DND-41 (cell line): ENCODE data around the gene HIP1.

Experiments used
- ATAC-seq: fragments of 200-7000 bp; cut with Tn5 transposase; 3 replicates; pipeline ENCODE4 v1.9.1; 2021; ENCODE audit warnings: low read depth; ENCODE audit not compliant: insufficient read depth
- DNase-seq: peaks from one replicate; pipeline ENCODE4 v3.0.0-alpha.2; 2020
- H2AFZ ChIP-seq: 2 replicates; pipeline ENCODE4 v1.6.0; 2012; ENCODE audit warnings: low read depth, low read length
- H3K27ac ChIP-seq: 2 replicates; pipeline ENCODE4 v1.5.1; 2012; ENCODE audit warnings: low read length, inconsistent platforms
- H3K27me3 ChIP-seq: fragments of 200-600 bp; sonication (generic); 2 replicates; pipeline ENCODE4 v1.6.0; 2012; ENCODE audit warnings: low read length, mild to moderate bottlenecking, inconsistent platforms; ENCODE audit not compliant: insufficient read depth, poor library complexity
- H3K36me3 ChIP-seq: 2 replicates; pipeline ENCODE4 v1.5.1; 2012; ENCODE audit warnings: low read length, inconsistent platforms; ENCODE audit not compliant: insufficient read depth
- H3K4me1 ChIP-seq: 2 replicates; pipeline ENCODE4 v1.5.1; 2012; ENCODE audit warnings: mild to moderate bottlenecking, low read length; ENCODE audit not compliant: insufficient read depth
- H3K4me2 ChIP-seq: 2 replicates; pipeline ENCODE4 v1.6.0; 2012; ENCODE audit warnings: mild to moderate bottlenecking, moderate library complexity, low read length, inconsistent platforms; ENCODE audit not compliant: insufficient read depth
- H3K4me3 ChIP-seq, 2 experiments: fragments of 200-600 bp in 1 of 2; shearing (Covaris generic) in 1 of 2; 2 replicates each; pipeline ENCODE4 v1.5.1; 2012 to 2016; ENCODE audit warnings: inconsistent platforms in 2 of 2, low read length in 2 of 2, mild to moderate bottlenecking in 2 of 2, low read depth in 1 of 2, moderate library complexity in 1 of 2
- H3K79me2 ChIP-seq: 2 replicates; pipeline ENCODE4 v1.6.0; 2012; ENCODE audit warnings: low read length, inconsistent platforms; ENCODE audit not compliant: insufficient read depth
- H3K9ac ChIP-seq: 2 replicates; pipeline ENCODE4 v1.6.0; 2012; ENCODE audit warnings: low read depth, mild to moderate bottlenecking, inconsistent platforms, low read length, moderate library complexity
- H3K9me3 ChIP-seq: 2 replicates; pipeline ENCODE4 v1.5.1; 2012; ENCODE audit warnings: low read length, moderate library complexity, mild to moderate bottlenecking, inconsistent platforms; ENCODE audit not compliant: insufficient read depth, severe bottlenecking
- H4K20me1 ChIP-seq: 2 replicates; pipeline ENCODE4 v1.6.0; 2012; ENCODE audit warnings: low read length; ENCODE audit not compliant: insufficient read depth
- CTCF ChIP-seq: IDR thresholded peaks from 2 replicates; pipeline ENCODE4 v1.5.1; 2012; ENCODE audit warnings: borderline replicate concordance, low read length, moderate library complexity, mild to moderate bottlenecking; ENCODE audit not compliant: poor library complexity, severe bottlenecking; ENCODE audit errors: extremely low read depth
- EZH2 ChIP-seq: IDR thresholded peaks from 3 replicates; pipeline ENCODE4 v1.6.1; 2012; ENCODE audit warnings: borderline replicate concordance, low read depth, mild to moderate bottlenecking, moderate library complexity, low read length, inconsistent platforms; ENCODE audit not compliant: severe bottlenecking

The HIP1 gene

GRCh38 chr7:75546237-75547015 lies 192.3 kb downstream of the HIP1 start:
- no peaks in the 10 kb centered on the region for H3K4me1 ChIP-seq
- no peaks in the 10 kb centered on the region for H3K9me3 ChIP-seq
- H2AFZ ChIP-seq = no peak overlapping the region
- ATAC-seq (no peak), DNase-seq (no peak)
- no peak overlapping the region for H3K4me2 ChIP-seq
- no peak overlapping the region for H3K27ac ChIP-seq
- no peak overlapping the region for H3K9ac ChIP-seq
- H3K4me3 ChIP-seq = no peak overlapping the region
- no peaks in the 10 kb centered on the region for H4K20me1 ChIP-seq
- H3K79me2 ChIP-seq = no peaks in the 10 kb centered on the region
- H3K36me3 ChIP-seq = no peaks in the 10 kb centered on the region
- H3K27me3 ChIP-seq = no peaks in the 10 kb centered on the region
- no peak for TF ChIP-seq CTCF

DNA sequence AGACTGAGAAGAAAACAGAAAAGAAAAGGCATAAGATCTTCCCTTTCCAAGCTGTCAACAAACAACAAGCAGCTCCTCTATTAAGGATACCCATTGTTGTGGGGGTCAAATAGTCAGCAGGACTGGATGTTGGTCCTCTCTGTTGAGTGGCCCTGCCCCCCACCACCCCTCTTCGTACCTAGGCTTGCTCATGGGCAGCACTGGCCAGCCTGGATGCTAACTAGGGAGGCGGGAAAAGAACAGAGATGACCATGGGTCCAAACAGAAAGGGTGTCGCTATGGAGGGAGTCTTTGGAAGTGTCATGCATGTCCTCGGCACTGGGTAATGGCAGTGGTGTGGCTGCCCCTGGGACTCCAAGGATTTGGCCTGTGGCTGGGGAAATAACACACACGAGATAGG lies 201.0 kb downstream of the HIP1 start:
- H4K20me1 ChIP-seq = no peaks in the 10 kb centered on the region
- H3K27ac ChIP-seq = no peak overlapping the region
- no peaks in the 10 kb centered on the region for H3K9me3 ChIP-seq
- no peaks in the 10 kb centered on the region for H3K4me1 ChIP-seq
- no peaks in the 10 kb centered on the region for H3K36me3 ChIP-seq
- H3K9ac ChIP-seq = no peak overlapping the region
- no peak overlapping the region for H2AFZ ChIP-seq
- DNase-seq (no peak), ATAC-seq (no peak)
- no peak overlapping the region for H3K4me3 ChIP-seq
- TF ChIP-seq EZH2 (no peak), CTCF (no peak)
- no peaks in the 10 kb centered on the region for H3K27me3 ChIP-seq
- H3K4me2 ChIP-seq = no peak overlapping the region
- no peaks in the 10 kb centered on the region for H3K79me2 ChIP-seq

- Histone ChIP-seq H3K4me3 (no peak overlapping the region), H4K20me1 (no peaks in the 10 kb centered on the region), H3K27me3 (no peaks in the 10 kb centered on the region), H3K4me2 (no peak overlapping the region), H2AFZ (no peak overlapping the region), H3K36me3 (no peaks in the 10 kb centered on the region), H3K79me2 (no peaks in the 10 kb centered on the region), H3K4me1 (no peaks in the 10 kb centered on the region), H3K27ac (no peak overlapping the region), H3K9me3 (no peaks in the 10 kb centered on the region), H3K9ac (no peak overlapping the region)
- TF ChIP-seq EZH2 (no peak), CTCF (no peak)
- DNase-seq = no peak
- ATAC-seq = no peak
Measured at GRCh38 chr7:75536940-75537538, 201.7 kb downstream of the HIP1 start.
